Measurements from ENCODE around the gene ABHD17A.

DNA sequence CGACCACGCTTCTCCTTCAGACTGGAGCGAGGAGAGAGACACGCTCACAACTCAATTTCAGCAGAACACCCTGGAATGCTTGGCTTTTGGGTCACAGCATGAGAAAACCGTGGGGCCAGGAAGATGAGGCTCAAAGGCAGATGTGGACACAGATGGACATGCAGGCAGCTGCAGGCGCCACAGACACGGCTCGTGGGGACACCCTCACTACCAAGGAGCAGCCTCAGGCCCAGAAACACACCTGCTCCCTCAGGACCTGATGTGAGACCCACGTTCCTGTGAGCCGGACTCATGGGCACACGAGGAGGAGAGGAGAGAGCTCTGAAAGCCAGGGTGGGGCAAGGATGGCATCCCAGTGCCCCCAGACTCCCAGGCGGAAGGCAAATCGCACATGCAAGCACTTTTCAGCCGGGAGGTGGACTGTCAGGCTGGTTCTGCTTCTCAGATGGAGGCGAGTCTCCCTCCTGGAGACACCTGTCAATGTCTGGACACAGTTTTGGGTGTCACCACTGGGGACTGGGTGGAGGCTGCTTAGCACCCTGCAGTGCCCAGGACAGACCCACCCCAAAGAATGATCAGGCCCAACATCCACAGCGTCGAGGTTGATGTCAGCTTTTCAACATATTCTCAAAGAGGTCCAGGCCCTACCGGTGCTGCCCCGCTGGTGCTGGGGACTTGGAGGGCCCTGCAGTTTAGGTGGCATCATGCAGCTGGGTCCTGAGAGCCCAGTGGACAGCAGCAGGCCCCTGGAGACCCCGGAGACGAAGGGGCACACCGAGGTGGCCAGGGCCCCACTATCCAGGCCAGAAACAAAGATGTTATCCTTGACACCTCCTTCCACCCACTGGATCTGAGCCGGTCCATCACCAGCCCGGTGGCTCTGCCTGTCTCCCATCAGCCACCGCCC is 2.3 kb downstream of the ABHD17A start:
- TF ChIP-seq, protein P1, sequence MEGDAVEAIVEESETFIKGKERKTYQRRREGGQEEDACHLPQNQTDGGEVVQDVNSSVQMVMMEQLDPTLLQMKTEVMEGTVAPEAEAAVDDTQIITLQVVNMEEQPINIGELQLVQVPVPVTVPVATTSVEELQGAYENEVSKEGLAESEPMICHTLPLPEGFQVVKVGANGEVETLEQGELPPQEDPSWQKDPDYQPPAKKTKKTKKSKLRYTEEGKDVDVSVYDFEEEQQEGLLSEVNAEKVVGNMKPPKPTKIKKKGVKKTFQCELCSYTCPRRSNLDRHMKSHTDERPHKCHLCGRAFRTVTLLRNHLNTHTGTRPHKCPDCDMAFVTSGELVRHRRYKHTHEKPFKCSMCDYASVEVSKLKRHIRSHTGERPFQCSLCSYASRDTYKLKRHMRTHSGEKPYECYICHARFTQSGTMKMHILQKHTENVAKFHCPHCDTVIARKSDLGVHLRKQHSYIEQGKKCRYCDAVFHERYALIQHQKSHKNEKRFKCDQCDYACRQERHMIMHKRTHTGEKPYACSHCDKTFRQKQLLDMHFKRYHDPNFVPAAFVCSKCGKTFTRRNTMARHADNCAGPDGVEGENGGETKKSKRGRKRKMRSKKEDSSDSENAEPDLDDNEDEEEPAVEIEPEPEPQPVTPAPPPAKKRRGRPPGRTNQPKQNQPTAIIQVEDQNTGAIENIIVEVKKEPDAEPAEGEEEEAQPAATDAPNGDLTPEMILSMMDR (conservative IDR thresholded peaks at IDR 0.05 in 1 of 2, IDR thresholded peaks at IDR 0.05 in 1 of 2; ENCODE audit: extremely low read depth in 1 of 2, insufficient read depth in 1 of 2, low read depth in 1 of 2, low read length in 2 of 2): no peak
- no peak for TF ChIP-seq EZH2 (IDR thresholded peaks at IDR 0.05; ENCODE audit: borderline replicate concordance, low read length)

All from mammary epithelial cell (primary cell).